GM12878 (cell line): ENCODE results near the gene SMIM20.

Experiments used
- ATF7 ChIP-seq: fragments of 450-650 bp; IDR thresholded peaks from 2 replicates; pipeline ENCODE4 v1.6.1; 2016; ENCODE audit warnings: low read depth, mild to moderate bottlenecking
- CBX3 ChIP-seq: fragments of 200-600 bp; sonication (generic); IDR thresholded peaks from 2 replicates; pipeline ENCODE4 v1.6.1; 2016; ENCODE audit warnings: low read depth, borderline replicate concordance
- CHD1 ChIP-seq: IDR thresholded peaks from 2 replicates; pipeline ENCODE4 v1.6.1; 2012; ENCODE audit warnings: low read depth, low read length, improper control_type of control experiment
- CREB1 ChIP-seq: IDR thresholded peaks from 2 replicates; pipeline ENCODE4 v1.6.1; 2012; ENCODE audit warnings: low read depth, mild to moderate bottlenecking, inconsistent platforms
- FOXK2 ChIP-seq: fragments of 450-650 bp; IDR thresholded peaks from 2 replicates; pipeline ENCODE4 v1.6.1; 2017; ENCODE audit warnings: mild to moderate bottlenecking, moderate library complexity
- GABPA ChIP-seq: IDR thresholded peaks from 2 replicates; pipeline ENCODE4 v1.6.1; 2014; ENCODE audit warnings: antibody characterized with exemption, low read depth, mild to moderate bottlenecking, inconsistent platforms
- JUNB ChIP-seq: IDR thresholded peaks from 2 replicates; pipeline ENCODE4 v1.6.1; 2016; ENCODE audit warnings: antibody characterized with exemption, mild to moderate bottlenecking
- NR2F1 ChIP-seq: fragments of 450-650 bp; conservative IDR thresholded peaks from 2 replicates; pipeline ENCODE4 v1.6.1; 2017; ENCODE audit warnings: mild to moderate bottlenecking
- POLR2A ChIP-seq: IDR thresholded peaks from 2 replicates; pipeline ENCODE4 v1.6.1; 2011; ENCODE audit warnings: low read depth, mild to moderate bottlenecking, low read length
- ZNF217 ChIP-seq: fragments of 450-650 bp; IDR thresholded peaks from 2 replicates; pipeline ENCODE4 v1.6.1; 2017; ENCODE audit warnings: antibody characterized with exemption, mild to moderate bottlenecking
- ZSCAN29 ChIP-seq: fragments of 450-650 bp; IDR thresholded peaks from 2 replicates; pipeline ENCODE4 v1.6.1; 2017; ENCODE audit warnings: mild to moderate bottlenecking, moderate library complexity
- TF ChIP-seq, protein P1 (sequence below), 3 experiments: IDR thresholded peaks in 2 of 3; conservative IDR thresholded peaks in 1 of 3; 2 replicates each; pipeline ENCODE4 v1.5.1; 2011; ENCODE audit warnings: low read depth in 3 of 3, low read length in 3 of 3, mild to moderate bottlenecking in 3 of 3, control low read depth in 2 of 3, moderate library complexity in 2 of 3, inconsistent platforms in 1 of 3, mixed read lengths in 1 of 3; ENCODE audit not compliant: control insufficient read depth in 2 of 3, insufficient read depth in 1 of 3; ENCODE audit errors: extremely low read depth in 1 of 3

DNA sequence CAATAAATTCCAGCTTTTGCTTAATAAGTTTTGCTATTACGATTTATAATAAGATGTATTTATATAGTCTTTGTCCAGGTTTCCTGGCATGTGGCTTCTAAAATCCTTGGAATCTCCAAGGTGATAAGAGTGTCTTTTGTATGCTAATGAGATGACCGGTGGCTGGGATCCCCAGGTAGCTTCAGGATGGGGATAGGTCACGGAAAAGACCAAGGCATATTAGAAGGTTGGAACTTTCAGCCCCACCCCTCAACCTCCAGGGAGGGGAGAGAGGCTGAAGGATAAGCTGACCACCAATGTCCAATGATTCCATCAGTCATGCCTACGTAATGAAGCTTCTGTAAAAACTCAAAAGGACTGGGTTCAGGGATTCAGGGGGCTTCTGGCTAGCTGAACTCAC is 41.7 kb downstream of the SMIM20 start:
- TF ChIP-seq ZSCAN29 (no peak), NR2F1 (no peak), FOXK2 (no peak), POLR2A (no peak), JUNB (no peak), GABPA (no peak), ATF7 (no peak), CHD1 (no peak), CBX3 (no peak), ZNF217 (no peak), CREB1 (no peak)
- TF ChIP-seq, protein P1, sequence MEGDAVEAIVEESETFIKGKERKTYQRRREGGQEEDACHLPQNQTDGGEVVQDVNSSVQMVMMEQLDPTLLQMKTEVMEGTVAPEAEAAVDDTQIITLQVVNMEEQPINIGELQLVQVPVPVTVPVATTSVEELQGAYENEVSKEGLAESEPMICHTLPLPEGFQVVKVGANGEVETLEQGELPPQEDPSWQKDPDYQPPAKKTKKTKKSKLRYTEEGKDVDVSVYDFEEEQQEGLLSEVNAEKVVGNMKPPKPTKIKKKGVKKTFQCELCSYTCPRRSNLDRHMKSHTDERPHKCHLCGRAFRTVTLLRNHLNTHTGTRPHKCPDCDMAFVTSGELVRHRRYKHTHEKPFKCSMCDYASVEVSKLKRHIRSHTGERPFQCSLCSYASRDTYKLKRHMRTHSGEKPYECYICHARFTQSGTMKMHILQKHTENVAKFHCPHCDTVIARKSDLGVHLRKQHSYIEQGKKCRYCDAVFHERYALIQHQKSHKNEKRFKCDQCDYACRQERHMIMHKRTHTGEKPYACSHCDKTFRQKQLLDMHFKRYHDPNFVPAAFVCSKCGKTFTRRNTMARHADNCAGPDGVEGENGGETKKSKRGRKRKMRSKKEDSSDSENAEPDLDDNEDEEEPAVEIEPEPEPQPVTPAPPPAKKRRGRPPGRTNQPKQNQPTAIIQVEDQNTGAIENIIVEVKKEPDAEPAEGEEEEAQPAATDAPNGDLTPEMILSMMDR (IDR thresholded peaks at IDR 0.05 in 2 of 3, conservative IDR thresholded peaks at IDR 0.05 in 1 of 3; ENCODE audit: control insufficient read depth in 2 of 3, extremely low read depth in 1 of 3, insufficient read depth in 1 of 3, low read depth in 3 of 3, low read length in 3 of 3) = no peak
